SK-N-SH treated with all-trans-retinoic acid at 6 μM for 48 hours (cell line): ENCODE results near the gene PSMB11.

Experiments used
- ARNTL ChIP-seq: fragments of 450-650 bp; formaldehyde crosslinking; IDR thresholded peaks from 2 replicates; pipeline ENCODE4 v1.5.0; 2020; ENCODE audit warnings: low read depth, mild to moderate bottlenecking, moderate library complexity, borderline replicate concordance
- BACH2 ChIP-seq: fragments of 250-450 bp; sonication (Bioruptor Pico); IDR thresholded peaks from 2 replicates; pipeline ENCODE4 v1.9.0; 2021; ENCODE audit warnings: mild to moderate bottlenecking, borderline replicate concordance
- CSRNP3 ChIP-seq: fragments of 250-450 bp; sonication (Bioruptor Pico); IDR thresholded peaks from 2 replicates; pipeline ENCODE4 v1.5.1; 2021; ENCODE audit warnings: mild to moderate bottlenecking, moderate library complexity
- GLIS3 ChIP-seq: fragments of 250-450 bp; sonication (Bioruptor Pico); IDR thresholded peaks from 2 replicates; pipeline ENCODE4 v1.5.0; 2020; ENCODE audit warnings: mild to moderate bottlenecking, moderate library complexity
- PATZ1 ChIP-seq: fragments of 250-450 bp; sonication (Bioruptor Pico); IDR thresholded peaks from 2 replicates; pipeline ENCODE4 v1.8.0; 2020; ENCODE audit warnings: mild to moderate bottlenecking, moderate library complexity, borderline replicate concordance
- PPARA ChIP-seq: fragments of 250-450 bp; sonication (Bioruptor Pico); IDR thresholded peaks from 2 replicates; pipeline ENCODE4 v1.5.0; 2020; ENCODE audit warnings: mild to moderate bottlenecking, borderline replicate concordance
- RARB ChIP-seq: fragments of 250-450 bp; sonication (Bioruptor Pico); IDR thresholded peaks from 2 replicates; pipeline ENCODE4 v1.8.0; 2021; ENCODE audit warnings: mild to moderate bottlenecking, moderate library complexity
- TSHZ2 ChIP-seq: fragments of 250-450 bp; sonication (Bioruptor Pico); IDR thresholded peaks from 2 replicates; pipeline ENCODE4 v1.5.0; 2020; ENCODE audit warnings: mild to moderate bottlenecking, moderate library complexity
- ZC3H10 ChIP-seq: fragments of 250-450 bp; sonication (Bioruptor Pico); IDR thresholded peaks from 2 replicates; pipeline ENCODE4 v1.5.1; 2021; ENCODE audit warnings: mild to moderate bottlenecking, moderate library complexity
- ZFP30 ChIP-seq: fragments of 450-650 bp; formaldehyde crosslinking; IDR thresholded peaks from 2 replicates; pipeline ENCODE4 v1.5.0; 2022; ENCODE audit warnings: mild to moderate bottlenecking, moderate library complexity

GRCh38 chr14:23015618-23016017, 26.4 kb upstream of the PSMB11 start:
- TF ChIP-seq ZC3H10 = no peak
- TF ChIP-seq CSRNP3 (CRISPR knock-in tag) = no peak
- no peak for TF ChIP-seq PATZ1 (CRISPR knock-in tag)
- no peak for TF ChIP-seq BACH2
- TF ChIP-seq GLIS3 (CRISPR knock-in tag) = no peak
- TF ChIP-seq RARB (CRISPR knock-in tag) = no peak
- TF ChIP-seq TSHZ2 (CRISPR knock-in tag) = no peak
- TF ChIP-seq PPARA (CRISPR knock-in tag) = no peak
- TF ChIP-seq ARNTL (CRISPR knock-in tag) = no peak
- TF ChIP-seq ZFP30 (CRISPR knock-in tag) = no peak
